Mesenchymal stem cell (in vitro differentiated cells and primary cell): ENCODE results near the gene PPM1E.
"Not testable (repeated sequence)": the region's sequence is repeated elsewhere in the genome, so short reads cannot be mapped to it uniquely, and the experiment has no call there.

Experiments used
- DNase-seq: peaks from one replicate; pipeline ENCODE4 v3.0.0-alpha.2; 2013
- H2AFZ ChIP-seq: one replicate; pipeline ENCODE4 v1.6.1; 2013; ENCODE audit warnings: low read depth, mild to moderate bottlenecking, control low read depth, inconsistent platforms, low read length, moderate library complexity
- H2AK5ac ChIP-seq: 2 replicates; pipeline ENCODE4 v1.6.1; 2013; ENCODE audit warnings: low read length, moderate library complexity, mild to moderate bottlenecking, inconsistent platforms; ENCODE audit not compliant: severe bottlenecking
- H2BK120ac ChIP-seq: one replicate; pipeline ENCODE4 v1.6.1; 2013; ENCODE audit warnings: low read depth, mild to moderate bottlenecking, inconsistent platforms, low read length, moderate library complexity
- H2BK12ac ChIP-seq, 2 experiments: one replicate each; pipeline ENCODE4 v1.6.1; 2013; ENCODE audit warnings: inconsistent platforms in 2 of 2, low read length in 2 of 2, mild to moderate bottlenecking in 2 of 2, moderate library complexity in 2 of 2, control low read depth in 1 of 2
- H2BK15ac ChIP-seq: one replicate; pipeline ENCODE4 v1.6.1; 2013; ENCODE audit warnings: mild to moderate bottlenecking, low read depth, inconsistent platforms; ENCODE audit not compliant: poor library complexity, severe bottlenecking
- H2BK5ac ChIP-seq: 2 replicates; pipeline ENCODE4 v1.6.1; 2013; ENCODE audit warnings: low read depth, mild to moderate bottlenecking, low read length, control low read depth, inconsistent platforms; ENCODE audit not compliant: poor library complexity, severe bottlenecking
- H3K14ac ChIP-seq, 2 experiments: one replicate each; pipeline ENCODE4 v1.6.1; 2013; ENCODE audit warnings: inconsistent platforms in 2 of 2, low read length in 2 of 2, control low read depth in 1 of 2, mild to moderate bottlenecking in 1 of 2, moderate library complexity in 1 of 2
- H3K18ac ChIP-seq, 2 experiments: one replicate each; pipeline ENCODE4 v1.6.1; 2013; ENCODE audit warnings: inconsistent platforms in 2 of 2, low read length in 2 of 2, control low read depth in 1 of 2, low read depth in 1 of 2, mild to moderate bottlenecking in 1 of 2
- H3K23ac ChIP-seq, 2 experiments: one replicate each; pipeline ENCODE4 v1.6.1; 2013; ENCODE audit warnings: inconsistent platforms in 2 of 2, low read length in 2 of 2, mild to moderate bottlenecking in 2 of 2, moderate library complexity in 2 of 2, control low read depth in 1 of 2
- H3K27ac ChIP-seq: 2 replicates; pipeline ENCODE4 v1.5.1; 2013; ENCODE audit warnings: mild to moderate bottlenecking, moderate library complexity, low read length, control low read depth, inconsistent platforms; ENCODE audit not compliant: poor library complexity, severe bottlenecking
- H3K27me3 ChIP-seq, 2 experiments: 2 replicates each; pipeline versions ENCODE4 v1.6.1 to v1.7.0; 2013; ENCODE audit warnings: low read length in 2 of 2, mild to moderate bottlenecking in 2 of 2, moderate library complexity in 2 of 2, control low read depth in 1 of 2, inconsistent platforms in 1 of 2; ENCODE audit not compliant: control insufficient read depth in 1 of 2, insufficient read depth in 1 of 2
- H3K36me3 ChIP-seq, 2 experiments: 2 replicates each; pipeline versions ENCODE4 v1.6.1 to v1.7.0; 2013; ENCODE audit warnings: low read length in 2 of 2, control low read depth in 1 of 2, inconsistent platforms in 1 of 2, low read depth in 1 of 2, mild to moderate bottlenecking in 1 of 2; ENCODE audit not compliant: insufficient read depth in 2 of 2, control insufficient read depth in 1 of 2
- H3K4ac ChIP-seq, 2 experiments: one replicate each; pipeline ENCODE4 v1.6.1; 2013; ENCODE audit warnings: inconsistent platforms in 2 of 2, low read length in 2 of 2, mild to moderate bottlenecking in 2 of 2, moderate library complexity in 2 of 2, control low read depth in 1 of 2, low read depth in 1 of 2
- H3K4me1 ChIP-seq: 2 replicates; pipeline ENCODE4 v1.6.1; 2013; ENCODE audit warnings: low read depth, low read length, control low read depth; ENCODE audit not compliant: control insufficient read depth, insufficient read depth
- H3K4me2 ChIP-seq: 2 replicates; pipeline ENCODE4 v1.6.1; 2013; ENCODE audit warnings: low read length, mild to moderate bottlenecking, inconsistent platforms; ENCODE audit not compliant: poor library complexity, severe bottlenecking
- H3K4me3 ChIP-seq, 2 experiments: 2 replicates each; pipeline versions ENCODE4 v1.5.1 to v1.7.0; 2013; ENCODE audit warnings: low read length in 2 of 2, mild to moderate bottlenecking in 2 of 2, control low read depth in 1 of 2, low read depth in 1 of 2; ENCODE audit not compliant: insufficient read depth in 1 of 2
- H3K79me1 ChIP-seq: replicated peaks from 2 replicates; pipeline ENCODE4 v1.6.1; 2013; ENCODE audit warnings: mild to moderate bottlenecking, control low read depth, low read length, inconsistent platforms; ENCODE audit not compliant: poor library complexity, severe bottlenecking
- H3K9ac ChIP-seq: 2 replicates; pipeline ENCODE4 v1.7.0; 2013; ENCODE audit warnings: mild to moderate bottlenecking, low read length, moderate library complexity
- H3K9me3 ChIP-seq: 2 replicates; pipeline ENCODE4 v1.7.0; 2013; ENCODE audit warnings: mild to moderate bottlenecking, low read length; ENCODE audit not compliant: control insufficient read depth
- H4K8ac ChIP-seq: one replicate; pipeline ENCODE4 v1.6.1; 2013; ENCODE audit warnings: inconsistent platforms, mild to moderate bottlenecking, low read length, moderate library complexity
- H4K91ac ChIP-seq: one replicate; pipeline ENCODE4 v1.6.1; 2013; ENCODE audit warnings: mild to moderate bottlenecking, low read length, inconsistent platforms
- WGBS: methylation state at CpG from one replicate; pipeline ENCODE4 v1.1.7; 2013; ENCODE audit warnings: mixed read lengths; 5-methylcytosine and 5-hydroxymethylcytosine counted together

PPM1E gene

DNA sequence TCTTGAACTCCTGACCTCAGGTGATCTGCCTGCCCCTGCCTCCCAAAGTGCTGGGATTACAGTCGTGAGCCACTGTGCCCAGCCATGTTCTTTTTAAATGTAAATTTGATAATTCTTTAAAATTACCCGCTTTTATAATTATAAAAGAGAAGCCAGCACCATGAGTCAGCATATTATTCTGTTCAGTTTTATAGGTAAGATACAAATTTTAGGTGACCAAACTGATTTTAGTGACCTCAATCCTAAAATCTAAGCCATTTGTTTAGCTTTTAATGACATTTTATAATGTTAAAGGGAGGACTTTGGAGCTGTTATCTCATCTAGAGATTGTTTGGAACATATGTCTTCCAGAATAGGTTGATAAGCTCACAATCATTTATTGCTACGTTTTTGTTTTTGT lies 20.8 kb upstream of the PPM1E start:
- H2BK120ac ChIP-seq, result no peak overlapping the region
- no peaks in the 10 kb centered on the region for H3K4me1 ChIP-seq
- no peaks in the 10 kb centered on the region for H3K79me1 ChIP-seq
- no peak overlapping the region for H4K91ac ChIP-seq
- no peak overlapping the region for H3K14ac ChIP-seq
- no peak overlapping the region for H3K9ac ChIP-seq
- no peak for DNase-seq
- no peak overlapping the region for H3K18ac ChIP-seq
- H2BK5ac ChIP-seq, result no peak overlapping the region
- no peak overlapping the region for H3K27ac ChIP-seq
- H2BK15ac ChIP-seq, result no peak overlapping the region
- H2BK12ac ChIP-seq, result no peak overlapping the region
- WGBS, result 61% methylated on average over 1 of the region's 3 CpGs
- no peak overlapping the region for H2AFZ ChIP-seq
- no peaks in the 10 kb centered on the region for H3K27me3 ChIP-seq
- no peak overlapping the region for H3K4me3 ChIP-seq
- no peak overlapping the region for H3K4ac ChIP-seq
- H3K9me3 ChIP-seq, result no peaks in the 10 kb centered on the region
- H3K36me3 ChIP-seq, result peaks cover 0 to 6% of the 10 kb centered on the region in 2 experiments
- no peak overlapping the region for H3K4me2 ChIP-seq
- H2AK5ac ChIP-seq, result no peak overlapping the region
- no peak overlapping the region for H3K23ac ChIP-seq
- no peak overlapping the region for H4K8ac ChIP-seq

DNA sequence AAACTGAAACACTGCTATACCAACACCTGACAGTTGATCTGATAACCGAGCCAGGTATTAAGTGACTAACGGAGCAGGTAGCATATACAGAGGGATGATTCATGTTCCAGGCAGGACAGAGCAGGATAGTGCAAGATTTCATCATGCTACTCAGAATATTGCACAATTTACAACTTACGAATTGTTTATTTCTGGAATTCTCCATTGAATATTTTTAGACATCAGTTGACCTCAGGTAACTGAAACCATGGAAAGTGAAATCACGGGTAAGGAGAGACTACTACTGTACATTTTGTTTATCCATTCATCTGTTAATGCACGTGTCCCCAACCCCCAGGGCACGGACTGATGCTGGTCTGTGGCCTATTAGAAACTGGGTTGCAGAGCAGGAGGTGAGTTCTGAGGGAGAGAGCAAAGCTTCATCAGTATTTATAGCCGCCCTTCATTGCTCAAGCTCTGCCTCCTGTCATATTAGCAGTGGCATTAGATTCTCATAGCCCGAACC lies 14.5 kb upstream of the PPM1E start:
- H3K4me1 ChIP-seq, result no peaks in the 10 kb centered on the region
- no peak overlapping the region for H4K8ac ChIP-seq
- no peak overlapping the region for H2AFZ ChIP-seq
- H3K27me3 ChIP-seq, result no peaks in the 10 kb centered on the region
- H4K91ac ChIP-seq, result no peak overlapping the region
- no peak overlapping the region for H3K18ac ChIP-seq
- H3K36me3 ChIP-seq, result no peaks in the 10 kb centered on the region
- no peak overlapping the region for H3K23ac ChIP-seq
- no peak overlapping the region for H2BK12ac ChIP-seq
- H3K14ac ChIP-seq, result no peak overlapping the region
- H2BK120ac ChIP-seq, result no peak overlapping the region
- no peak overlapping the region for H3K4me2 ChIP-seq
- 92% methylated on average over 7 of the region's 8 CpGs for WGBS
- H3K9ac ChIP-seq, result no peak overlapping the region
- H3K9me3 ChIP-seq, result no peaks in the 10 kb centered on the region
- H3K4me3 ChIP-seq, result no peak overlapping the region
- DNase-seq, result peak; percentile 43
- H3K4ac ChIP-seq, result no peak overlapping the region
- no peak overlapping the region for H2AK5ac ChIP-seq
- no peak overlapping the region for H2BK5ac ChIP-seq
- H2BK15ac ChIP-seq, result no peak overlapping the region
- no peaks in the 10 kb centered on the region for H3K79me1 ChIP-seq
- no peak overlapping the region for H3K27ac ChIP-seq

DNA sequence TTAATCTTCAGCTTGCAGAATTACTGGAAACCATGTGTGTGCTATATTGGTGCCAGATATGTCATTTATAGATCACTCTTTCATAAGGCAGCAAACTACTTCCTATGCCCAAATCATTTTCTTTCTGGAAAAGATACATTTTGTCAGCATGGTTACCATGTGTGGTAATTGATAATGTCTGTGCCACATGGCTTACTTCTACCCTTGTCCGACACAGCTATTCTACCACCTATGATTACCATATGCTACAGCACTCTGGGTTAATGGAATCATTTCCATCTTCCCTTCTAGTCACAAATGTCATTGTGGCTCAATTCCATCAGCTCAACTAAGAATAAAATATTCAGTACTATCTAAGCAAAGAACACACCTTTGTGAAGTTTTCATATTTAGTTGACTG lies 8.0 kb upstream of the PPM1E start:
- no peak for DNase-seq
- no peaks in the 10 kb centered on the region for H3K36me3 ChIP-seq
- no peak overlapping the region for H2BK12ac ChIP-seq
- no peaks in the 10 kb centered on the region for H3K4me1 ChIP-seq
- no peak overlapping the region for H2AFZ ChIP-seq
- no peak overlapping the region for H4K91ac ChIP-seq
- no peak overlapping the region for H2BK15ac ChIP-seq
- no peaks in the 10 kb centered on the region for H3K79me1 ChIP-seq
- H3K14ac ChIP-seq, result no peak overlapping the region
- H3K4me3 ChIP-seq, result no peak overlapping the region
- H2AK5ac ChIP-seq, result no peak overlapping the region
- no peak overlapping the region for H3K9ac ChIP-seq
- H3K27ac ChIP-seq, result no peak overlapping the region
- H4K8ac ChIP-seq, result no peak overlapping the region
- H3K4me2 ChIP-seq, result no peak overlapping the region
- no peaks in the 10 kb centered on the region for H3K9me3 ChIP-seq
- H2BK5ac ChIP-seq, result no peak overlapping the region
- no peak overlapping the region for H3K4ac ChIP-seq
- H2BK120ac ChIP-seq, result no peak overlapping the region
- H3K23ac ChIP-seq, result no peak overlapping the region
- 87% methylated on average over 1 of the region's 1 CpG for WGBS
- H3K18ac ChIP-seq, result no peak overlapping the region
- H3K27me3 ChIP-seq, result no peaks in the 10 kb centered on the region

DNA sequence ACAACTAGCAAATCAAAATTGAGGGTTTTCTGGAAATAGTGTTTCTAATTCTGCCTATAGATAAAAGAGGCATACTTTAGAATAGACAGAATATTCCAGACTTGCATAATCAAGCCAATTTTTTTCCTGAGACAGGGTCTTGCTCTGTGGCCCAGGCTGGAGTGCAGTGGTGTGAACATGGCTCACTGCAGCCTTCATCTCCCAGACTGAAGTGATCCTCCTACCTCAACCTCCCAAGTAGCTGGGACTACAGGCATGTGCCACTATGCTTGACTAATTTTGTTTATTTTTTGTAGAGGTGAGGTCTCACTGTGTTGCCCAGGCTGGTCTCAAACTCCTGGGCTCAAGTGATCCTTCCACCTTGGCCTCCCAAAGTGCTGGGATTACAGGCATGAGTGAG lies 6.0 kb upstream of the PPM1E start:
- H2BK5ac ChIP-seq, H2BK12ac ChIP-seq, H3K9ac ChIP-seq, H3K4me3 ChIP-seq, H3K4ac ChIP-seq, DNase-seq, H2BK120ac ChIP-seq, H3K27me3 ChIP-seq, H4K91ac ChIP-seq, H3K36me3 ChIP-seq, H3K4me1 ChIP-seq, H3K18ac ChIP-seq, H3K14ac ChIP-seq, H4K8ac ChIP-seq, H2AFZ ChIP-seq, H3K27ac ChIP-seq, H2AK5ac ChIP-seq, H3K9me3 ChIP-seq, H3K4me2 ChIP-seq, H2BK15ac ChIP-seq, H3K79me1 ChIP-seq, H3K23ac ChIP-seq: not testable (repeated sequence)
